ENCODE data around the gene EPB41L2. TPM values are rescaled to one million over a fixed set of nuclear protein-coding genes. Genes with fewer than 3 reads are reported as not detected.
"Not testable (repeated sequence)": the region's sequence is repeated elsewhere in the genome, so short reads cannot be mapped to it uniquely, and the experiment has no call there.

The EPB41L2 gene
- total RNA-seq, 1 donor from 2014 or later, result 124 TPM

DNA sequence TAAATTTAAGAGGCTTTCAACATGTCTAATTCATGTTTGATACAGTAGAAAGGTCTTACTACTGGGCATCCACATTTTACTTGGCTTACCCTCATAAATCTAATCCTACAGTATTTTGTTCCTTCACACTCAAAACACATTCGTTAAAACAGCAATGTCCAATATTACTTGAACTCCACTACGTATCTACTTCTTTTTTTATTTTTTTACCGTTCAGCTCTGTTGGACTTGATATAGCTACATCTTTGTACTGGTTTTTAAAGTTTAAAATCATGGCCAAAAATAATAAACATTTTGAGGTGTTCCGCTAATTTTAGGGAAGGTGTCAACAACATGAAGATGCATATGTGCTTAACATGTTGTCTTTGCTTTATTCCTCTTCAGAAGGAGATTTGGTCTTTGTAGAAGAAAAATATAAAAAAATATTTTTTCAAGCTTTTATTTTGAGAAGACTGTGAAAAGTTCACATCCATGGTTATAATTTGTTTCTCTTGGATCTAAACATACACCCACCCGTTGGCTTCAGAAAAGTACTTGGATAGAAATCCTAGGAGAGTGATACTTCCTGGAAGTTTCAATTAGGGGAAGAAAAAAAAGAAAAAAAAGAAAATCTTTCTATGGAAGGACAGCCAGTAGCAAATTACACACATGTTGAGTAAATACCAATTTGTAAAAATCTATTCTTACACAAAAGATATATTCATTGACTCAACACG lies 71.5 kb downstream of the EPB41L2 start:
- Histone ChIP-seq H3K4me3 (no peak overlapping the region), H3K27ac (no peak overlapping the region), H3K27me3 (ENCODE audit: low read depth) (no peaks in the 10 kb centered on the region), H3K36me3 (no peaks in the 10 kb centered on the region), H3K4me1 (peaks cover 9% of the 10 kb centered on the region), H3K9me3 (no peaks in the 10 kb centered on the region)
- DNase-seq, result no peak
- intact Hi-C loops (cut with DNase I), result no loop called here
- TF ChIP-seq, protein P1, sequence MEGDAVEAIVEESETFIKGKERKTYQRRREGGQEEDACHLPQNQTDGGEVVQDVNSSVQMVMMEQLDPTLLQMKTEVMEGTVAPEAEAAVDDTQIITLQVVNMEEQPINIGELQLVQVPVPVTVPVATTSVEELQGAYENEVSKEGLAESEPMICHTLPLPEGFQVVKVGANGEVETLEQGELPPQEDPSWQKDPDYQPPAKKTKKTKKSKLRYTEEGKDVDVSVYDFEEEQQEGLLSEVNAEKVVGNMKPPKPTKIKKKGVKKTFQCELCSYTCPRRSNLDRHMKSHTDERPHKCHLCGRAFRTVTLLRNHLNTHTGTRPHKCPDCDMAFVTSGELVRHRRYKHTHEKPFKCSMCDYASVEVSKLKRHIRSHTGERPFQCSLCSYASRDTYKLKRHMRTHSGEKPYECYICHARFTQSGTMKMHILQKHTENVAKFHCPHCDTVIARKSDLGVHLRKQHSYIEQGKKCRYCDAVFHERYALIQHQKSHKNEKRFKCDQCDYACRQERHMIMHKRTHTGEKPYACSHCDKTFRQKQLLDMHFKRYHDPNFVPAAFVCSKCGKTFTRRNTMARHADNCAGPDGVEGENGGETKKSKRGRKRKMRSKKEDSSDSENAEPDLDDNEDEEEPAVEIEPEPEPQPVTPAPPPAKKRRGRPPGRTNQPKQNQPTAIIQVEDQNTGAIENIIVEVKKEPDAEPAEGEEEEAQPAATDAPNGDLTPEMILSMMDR (IDR thresholded peaks at IDR 0.05), result no peak
- ATAC-seq, result no peak

DNA sequence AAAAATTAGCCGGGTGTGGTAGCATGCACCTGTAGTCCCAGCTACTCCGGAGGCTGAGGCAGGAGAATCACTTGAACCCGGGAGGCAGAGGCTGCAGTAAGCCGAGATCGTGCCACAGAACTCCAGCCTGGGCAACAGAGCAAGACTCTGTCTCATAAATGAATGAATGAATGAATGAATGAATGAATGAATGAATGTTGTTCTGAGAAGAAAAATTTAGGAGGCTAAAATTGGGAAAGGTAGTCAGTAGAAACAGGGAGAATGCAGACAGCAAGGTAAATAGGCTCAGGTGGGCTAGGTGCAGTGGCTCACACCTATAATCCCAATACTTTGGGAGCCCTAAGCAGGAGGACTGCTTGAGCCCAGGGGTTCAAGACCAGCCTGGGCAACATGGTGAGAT lies 75.5 kb downstream of the EPB41L2 start:
- intact Hi-C loops (cut with DNase I); ATAC-seq; H3K9me3 ChIP-seq; H3K4me1 ChIP-seq; DNase-seq; H3K4me3 ChIP-seq; H3K36me3 ChIP-seq; H3K27ac ChIP-seq; H3K27me3 ChIP-seq (ENCODE audit: low read depth): not testable (repeated sequence)

DNA sequence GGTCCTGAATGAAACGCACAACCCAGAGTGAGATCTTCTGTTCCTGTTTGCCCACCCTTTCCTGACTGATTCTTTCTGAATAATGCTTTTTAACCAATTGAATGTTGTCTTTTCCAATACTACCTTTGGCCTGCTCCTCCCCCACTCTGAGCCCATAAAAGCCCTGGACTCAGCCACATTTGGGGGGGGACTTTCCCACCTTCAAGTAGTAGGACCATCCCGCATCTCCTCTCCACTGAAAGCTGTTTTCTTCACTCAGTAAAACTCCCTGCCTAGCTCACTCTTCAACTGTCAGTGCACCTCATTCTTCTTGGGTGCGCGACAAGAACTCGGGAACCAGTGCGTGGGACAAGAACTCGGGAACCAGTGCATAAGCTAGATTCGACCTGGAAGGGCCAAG lies 77.9 kb downstream of the EPB41L2 start:
- peaks cover 19% of the 10 kb centered on the region for H3K4me1 ChIP-seq
- intact Hi-C loops (cut with DNase I), result no loop called here
- H3K27me3 ChIP-seq (ENCODE audit: low read depth), result no peaks in the 10 kb centered on the region
- DNase-seq, result no peak
- H3K36me3 ChIP-seq, result no peaks in the 10 kb centered on the region
- no peak overlapping the region for H3K4me3 ChIP-seq
- no peaks in the 10 kb centered on the region for H3K9me3 ChIP-seq
- TF ChIP-seq, protein P1 (IDR thresholded peaks at IDR 0.05), result no peak
- ATAC-seq, result no peak
- H3K27ac ChIP-seq, result no peak overlapping the region

DNA sequence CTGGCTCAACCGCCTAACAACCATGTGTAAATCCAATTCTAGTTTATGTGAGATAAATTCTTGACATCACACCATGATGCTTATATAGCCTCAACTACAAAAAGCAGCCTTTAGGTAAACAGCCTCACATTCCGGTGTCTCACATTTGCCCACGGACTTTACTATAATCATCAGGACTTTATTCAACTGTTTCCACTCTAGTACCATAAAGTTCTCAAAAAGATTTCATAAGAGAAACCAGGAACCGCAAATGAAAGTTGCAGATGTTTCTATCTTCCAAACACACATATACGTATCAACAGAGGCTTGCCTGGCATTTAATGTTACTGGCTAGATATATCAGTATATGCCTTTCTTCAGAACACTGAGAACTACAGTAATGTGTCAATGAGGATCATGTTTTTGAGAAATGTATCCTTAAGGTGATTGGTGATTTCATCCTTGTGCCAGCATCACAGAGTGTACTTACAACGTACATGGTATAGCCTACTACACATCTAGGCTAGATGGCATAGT lies 80.0 kb downstream of the EPB41L2 start:
- no peaks in the 10 kb centered on the region for H3K9me3 ChIP-seq
- no peak overlapping the region for H3K27ac ChIP-seq
- ATAC-seq (no peak), DNase-seq (no peak)
- TF ChIP-seq, protein P1 (IDR thresholded peaks at IDR 0.05), result no peak
- no peaks in the 10 kb centered on the region for H3K27me3 ChIP-seq (ENCODE audit: low read depth)
- H3K4me3 ChIP-seq, result no peak overlapping the region
- H3K36me3 ChIP-seq, result no peaks in the 10 kb centered on the region
- H3K4me1 ChIP-seq, result peaks cover 26% of the 10 kb centered on the region
- intact Hi-C loops (cut with DNase I), result no loop called here

DNA sequence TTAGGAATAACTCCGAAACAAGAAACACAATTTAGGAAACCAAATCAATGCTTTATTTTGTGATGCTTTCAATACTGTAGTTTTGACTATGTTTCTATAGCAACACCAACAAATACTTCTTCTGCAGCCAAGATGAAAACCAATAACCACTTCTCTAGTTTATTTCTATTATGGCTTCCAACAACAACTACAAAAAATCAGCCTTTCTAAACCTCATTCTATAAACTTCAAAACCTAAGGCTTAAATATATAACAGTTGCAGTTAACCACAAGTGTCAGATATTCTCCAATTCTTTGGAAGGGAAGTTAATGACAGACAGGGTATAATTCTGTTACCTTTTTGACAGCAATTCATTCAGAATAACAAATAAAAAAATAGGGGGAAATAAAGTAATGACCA lies 80.9 kb downstream of the EPB41L2 start:
- Histone ChIP-seq H3K27ac (no peak overlapping the region), H3K27me3 (ENCODE audit: low read depth) (no peaks in the 10 kb centered on the region), H3K36me3 (no peaks in the 10 kb centered on the region), H3K4me1 (peaks cover 26% of the 10 kb centered on the region), H3K4me3 (no peak overlapping the region), H3K9me3 (no peaks in the 10 kb centered on the region)
- DNase-seq (no peak), ATAC-seq (no peak)
- TF ChIP-seq, protein P1 (IDR thresholded peaks at IDR 0.05), result no peak
- intact Hi-C loops (cut with DNase I), result no loop called here

DNA sequence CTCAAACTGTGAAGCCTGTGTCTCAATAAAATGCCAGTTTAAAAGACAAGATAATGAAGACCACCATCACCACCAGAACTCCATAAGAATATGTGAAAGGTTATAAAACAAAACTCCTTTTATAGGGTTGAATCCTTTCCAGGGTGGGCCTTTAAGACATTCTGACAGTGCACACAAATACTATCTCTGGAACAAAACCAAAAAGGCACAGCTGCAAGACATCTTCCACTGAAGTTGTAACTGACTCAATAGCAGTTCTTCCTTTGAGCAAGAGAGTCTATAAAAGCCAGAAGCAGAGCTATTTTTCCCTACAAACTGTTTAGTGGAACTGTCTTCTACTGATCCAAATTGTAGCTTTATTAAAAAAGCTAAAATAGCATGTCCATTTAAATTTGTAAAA lies 81.6 kb downstream of the EPB41L2 start:
- H3K4me1 ChIP-seq, result peaks cover 26% of the 10 kb centered on the region
- no peaks in the 10 kb centered on the region for H3K27me3 ChIP-seq (ENCODE audit: low read depth)
- H3K4me3 ChIP-seq, result no peak overlapping the region
- no peak overlapping the region for H3K27ac ChIP-seq
- H3K36me3 ChIP-seq, result no peaks in the 10 kb centered on the region
- DNase-seq (no peak), ATAC-seq (no peak)
- TF ChIP-seq, protein P1 (IDR thresholded peaks at IDR 0.05), result no peak
- no peaks in the 10 kb centered on the region for H3K9me3 ChIP-seq
- intact Hi-C loops (cut with DNase I), result no loop called here
